NCI-H82 treated with DMSO at 0.1 percent for 48 hours (cell line): ENCODE data around the gene AMFR.

ENCODE experiments used
- DNase-seq: peaks from one replicate; lab custom pipeline; 2025; ENCODE audit not compliant: unreplicated experiment; lab: John Stamatoyannopoulos, UW

Gene AMFR

GRCh38 chr16:56424404-56424764 is 961 bp downstream of the AMFR start:
- no peak for DNase-seq

GRCh38 chr16:56423584-56424403 is 1.6 kb downstream of the AMFR start:
- no peak for DNase-seq

GRCh38 chr16:56422896-56423441 is 2.4 kb downstream of the AMFR start:
- no peak for DNase-seq

- no peak for DNase-seq
These were observed 3.2 kb downstream of the AMFR start for GRCh38 chr16:56421976-56422669.

GRCh38 chr16:56421313-56421712 is 4.0 kb downstream of the AMFR start:
- DNase-seq, result no peak

- DNase-seq, result no peak
These were observed 4.7 kb downstream of the AMFR start for GRCh38 chr16:56420613-56421012.

- DNase-seq, result no peak
These were observed 5.4 kb downstream of the AMFR start for GRCh38 chr16:56419740-56420548.

GRCh38 chr16:56417138-56417537 is 8.2 kb downstream of the AMFR start:
- no peak for DNase-seq

- no peak for DNase-seq
These were observed 9.5 kb downstream of the AMFR start for GRCh38 chr16:56415875-56416274.

GRCh38 chr16:56414366-56414765 is 11.0 kb downstream of the AMFR start:
- DNase-seq, result no peak

- no peak for DNase-seq
These were observed 12.0 kb downstream of the AMFR start for GRCh38 chr16:56413381-56413780.

GRCh38 chr16:56411624-56412023 is 13.7 kb downstream of the AMFR start:
- DNase-seq, result no peak

GRCh38 chr16:56411123-56411522 is 14.2 kb downstream of the AMFR start:
- no peak for DNase-seq

GRCh38 chr16:56409195-56409594 is 16.1 kb downstream of the AMFR start:
- DNase-seq, result no peak

- DNase-seq, result no peak
These were observed 16.8 kb downstream of the AMFR start for GRCh38 chr16:56408379-56409098.

- no peak for DNase-seq
These were observed 19.2 kb downstream of the AMFR start for GRCh38 chr16:56405977-56406672.

GRCh38 chr16:56401482-56401881 is 23.9 kb downstream of the AMFR start:
- DNase-seq, result no peak

- no peak for DNase-seq
These were observed 24.9 kb downstream of the AMFR start for GRCh38 chr16:56400458-56400857.

GRCh38 chr16:56399486-56399885 is 25.9 kb downstream of the AMFR start:
- DNase-seq, result no peak

- DNase-seq, result no peak
These were observed 26.3 kb downstream of the AMFR start for GRCh38 chr16:56399047-56399446.
